Measurements from ENCODE around the gene UBA3.

UBA3 gene

DNA sequence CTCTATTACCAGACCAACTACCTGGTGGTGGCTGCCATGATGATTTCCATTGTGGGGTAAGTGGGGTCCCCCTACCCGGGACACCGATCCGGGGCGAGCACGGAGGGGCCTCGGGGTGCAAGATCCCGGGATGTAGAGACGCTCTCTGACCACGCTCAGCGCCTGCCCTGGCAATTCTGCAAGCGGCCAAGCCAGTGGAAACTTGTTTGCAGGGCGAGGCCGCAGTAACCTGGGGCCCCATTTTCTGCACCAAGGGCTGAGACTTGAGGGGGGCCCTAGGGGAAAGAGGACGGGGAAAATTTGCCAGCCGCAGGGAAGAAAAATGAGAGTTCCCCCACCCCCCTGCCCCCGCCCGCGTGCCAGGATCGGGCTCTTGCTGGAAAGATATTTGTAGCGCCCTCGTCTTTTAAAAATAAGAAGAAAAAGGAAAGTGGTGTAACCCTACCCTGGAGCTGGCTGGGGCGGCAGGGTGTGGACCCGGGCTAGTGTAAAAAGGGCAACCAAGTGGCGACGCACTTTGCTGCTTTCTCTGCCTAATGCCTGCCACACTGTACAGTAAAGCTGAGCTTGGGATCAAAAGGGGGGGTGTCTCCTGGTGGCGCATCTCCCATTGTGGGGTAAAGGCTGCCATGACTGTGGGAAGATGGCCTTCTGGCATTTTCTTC is 5.1 kb upstream of the UBA3 start:
- Histone ChIP-seq H3K4me1 (peaks cover 75 to 89% (median 83%) of the 10 kb centered on the region in 10 experiments), H3K27me3 (no peaks in the 10 kb centered on the region), H4K20me1 (peaks cover 0 to 35% (median 0%) of the 10 kb centered on the region in 11 experiments; a peak in 6 of 22 replicates), H3K9me3 (replicated peaks in 1 of 11) (no peaks in the 10 kb centered on the region), H3K36me3 (peaks cover 0 to 21% (median 15%) of the 10 kb centered on the region in 11 experiments; a peak in 14 of 22 replicates), H3K9ac (peak overlapping the region; percentile 83 to 92 (median 89)), H3K27ac (peak overlapping the region; percentile 68 to 89 (median 86)), H3K4me2 (peak overlapping the region; percentile 84 to 99 (median 96)), H3K4me3 (peak overlapping the region; percentile 82 to 96 (median 92))
- no peak for TF ChIP-seq Cebpa-rat (IDR thresholded peaks at IDR 0.05)

DNA sequence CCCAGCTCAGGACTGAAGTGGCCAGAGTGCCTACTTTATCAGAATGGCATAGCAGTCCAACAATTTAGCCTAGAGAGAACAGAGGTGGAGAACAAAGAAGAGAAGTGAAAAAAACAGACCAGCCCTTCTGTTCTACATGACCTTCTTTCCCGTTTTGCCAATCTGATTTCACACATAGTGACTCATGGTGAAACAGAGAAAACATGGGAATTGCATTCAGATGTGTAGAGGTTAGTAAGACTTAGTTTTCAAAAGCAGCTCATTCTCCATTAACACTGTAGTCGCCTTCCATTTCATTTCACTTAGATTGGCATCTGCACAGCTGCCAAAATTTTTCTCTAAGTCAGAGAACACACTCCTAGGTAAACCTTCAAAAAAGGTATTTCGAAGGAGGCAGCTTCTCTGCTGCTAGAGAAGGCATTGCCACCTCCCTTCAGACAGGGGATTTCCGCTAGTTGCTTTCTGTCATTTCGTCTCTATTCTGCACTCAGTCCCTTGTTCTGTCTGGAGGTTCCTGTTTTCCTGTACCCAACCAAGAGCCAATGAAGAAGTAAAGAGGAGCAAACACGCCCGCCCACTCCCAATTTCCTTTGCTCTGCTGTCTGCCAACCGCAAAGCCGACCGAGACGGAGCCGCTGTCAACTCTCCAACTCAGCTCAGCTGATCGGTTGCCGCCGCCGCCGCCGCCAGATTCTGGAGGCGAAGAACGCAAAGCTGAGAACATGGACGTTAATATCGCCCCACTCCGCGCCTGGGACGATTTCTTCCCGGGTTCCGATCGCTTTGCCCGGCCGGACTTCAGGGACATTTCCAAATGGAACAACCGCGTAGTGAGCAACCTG is 4.4 kb upstream of the UBA3 start, which contains the start of gene ARL6IP5:
TSS of gene ARL6IP5 (plus strand) at position 612 of the 842 bp plus-strand sequence. CDS start at position 723, 111 bp downstream.
- Histone ChIP-seq H3K4me3 (peak within 1 kb of the TSS; percentile 82 to 96 (median 92)), H3K4me2 (peak within 1 kb of the TSS; percentile 84 to 99 (median 97)), H4K20me1 (peaks cover 0 to 30% (median 0%) of the 10 kb centered on the region in 11 experiments; a peak in 6 of 22 replicates), H3K27me3 (no peaks in the 10 kb centered on the region), H3K9ac (peak within 1 kb of the TSS; percentile 83 to 92 (median 89)), H3K9me3 (replicated peaks in 1 of 11) (no peaks in the 10 kb centered on the region), H3K4me1 (peaks cover 68 to 83% (median 77%) of the 10 kb centered on the region in 10 experiments), H3K36me3 (peaks cover 0 to 15% (median 7%) of the 10 kb centered on the region in 11 experiments; a peak in 11 of 22 replicates), H3K27ac (peak within 1 kb of the TSS; percentile 71 to 89 (median 86))
- no peak for TF ChIP-seq Cebpa-rat (IDR thresholded peaks at IDR 0.05)

DNA sequence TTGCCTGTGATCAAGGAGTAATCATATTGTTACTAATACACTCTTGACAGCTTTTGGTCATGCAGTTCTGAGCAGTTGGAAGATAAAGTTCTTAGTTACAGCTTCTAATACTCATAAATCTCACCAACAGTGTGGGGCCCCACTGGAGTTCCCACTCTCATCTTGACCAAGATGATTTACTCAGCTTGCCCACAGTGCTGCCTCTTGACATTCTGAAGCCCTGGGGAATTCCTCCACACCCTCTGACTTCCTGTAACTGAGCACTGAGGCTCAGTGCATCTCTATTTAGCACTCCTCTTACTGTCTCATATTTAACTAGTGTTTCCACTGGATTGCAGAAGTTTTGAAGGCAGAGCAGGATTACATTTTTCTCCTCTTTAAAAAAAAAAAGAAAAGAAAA is 2.6 kb upstream of the UBA3 start:
- peak overlapping the region; percentile 74 to 99 (median 94) for H3K4me2 ChIP-seq
- peak overlapping the region; percentile 54 to 89 (median 86) for H3K27ac ChIP-seq
- peaks cover 0 to 15% (median 0%) of the 10 kb centered on the region in 11 experiments; a peak in 6 of 22 replicates for H4K20me1 ChIP-seq
- peaks cover 62 to 83% (median 73%) of the 10 kb centered on the region in 10 experiments for H3K4me1 ChIP-seq
- H3K4me3 ChIP-seq: peak overlapping the region; percentile 16 to 94 (median 64); a peak in 14 of 20 replicates
- no peaks in the 10 kb centered on the region for H3K27me3 ChIP-seq
- peaks cover 0 to 6% (median 0%) of the 10 kb centered on the region in 11 experiments; a peak in 4 of 22 replicates for H3K36me3 ChIP-seq
- no peaks in the 10 kb centered on the region for H3K9me3 ChIP-seq (replicated peaks in 1 of 11)
- no peak for TF ChIP-seq Cebpa-rat (IDR thresholded peaks at IDR 0.05)
- peak overlapping the region; percentile 53 to 92 (median 89) for H3K9ac ChIP-seq

DNA sequence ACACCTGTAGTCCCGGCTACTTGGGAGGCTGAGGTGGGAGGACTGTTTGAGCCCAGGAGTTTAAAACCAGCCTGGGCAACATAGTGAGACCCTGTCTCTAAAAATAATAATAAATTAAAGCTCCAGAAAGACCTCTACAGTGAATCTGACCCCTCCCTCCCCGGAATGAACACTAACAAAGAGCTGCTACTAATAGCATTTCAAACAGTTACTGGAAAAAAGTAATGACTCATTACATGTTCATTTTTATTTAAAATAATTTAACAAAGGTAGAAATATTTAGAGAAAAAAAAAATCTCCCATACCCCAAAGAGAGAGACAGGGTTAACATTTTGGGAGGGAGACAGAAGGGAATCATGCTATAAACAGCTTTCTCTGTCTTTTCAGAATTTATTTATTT is 2.2 kb upstream of the UBA3 start:
- peaks cover 0 to 9% (median 0%) of the 10 kb centered on the region in 11 experiments; a peak in 4 of 22 replicates for H3K36me3 ChIP-seq
- H3K9ac ChIP-seq: peak overlapping the region; percentile 53 to 92 (median 89)
- H3K9me3 ChIP-seq (replicated peaks in 1 of 11): no peaks in the 10 kb centered on the region
- peak overlapping the region; percentile 74 to 99 (median 94) for H3K4me2 ChIP-seq
- peaks cover 62 to 82% (median 73%) of the 10 kb centered on the region in 10 experiments for H3K4me1 ChIP-seq
- H3K4me3 ChIP-seq: peak overlapping the region in 9 of 10 experiments; percentile 16 to 94 (median 34); a peak in 13 of 20 replicates
- H3K27ac ChIP-seq: peak overlapping the region; percentile 54 to 89 (median 86)
- peaks cover 0 to 13% (median 0%) of the 10 kb centered on the region in 11 experiments; a peak in 6 of 22 replicates for H4K20me1 ChIP-seq
- TF ChIP-seq Cebpa-rat (IDR thresholded peaks at IDR 0.05): no peak
- no peaks in the 10 kb centered on the region for H3K27me3 ChIP-seq

DNA sequence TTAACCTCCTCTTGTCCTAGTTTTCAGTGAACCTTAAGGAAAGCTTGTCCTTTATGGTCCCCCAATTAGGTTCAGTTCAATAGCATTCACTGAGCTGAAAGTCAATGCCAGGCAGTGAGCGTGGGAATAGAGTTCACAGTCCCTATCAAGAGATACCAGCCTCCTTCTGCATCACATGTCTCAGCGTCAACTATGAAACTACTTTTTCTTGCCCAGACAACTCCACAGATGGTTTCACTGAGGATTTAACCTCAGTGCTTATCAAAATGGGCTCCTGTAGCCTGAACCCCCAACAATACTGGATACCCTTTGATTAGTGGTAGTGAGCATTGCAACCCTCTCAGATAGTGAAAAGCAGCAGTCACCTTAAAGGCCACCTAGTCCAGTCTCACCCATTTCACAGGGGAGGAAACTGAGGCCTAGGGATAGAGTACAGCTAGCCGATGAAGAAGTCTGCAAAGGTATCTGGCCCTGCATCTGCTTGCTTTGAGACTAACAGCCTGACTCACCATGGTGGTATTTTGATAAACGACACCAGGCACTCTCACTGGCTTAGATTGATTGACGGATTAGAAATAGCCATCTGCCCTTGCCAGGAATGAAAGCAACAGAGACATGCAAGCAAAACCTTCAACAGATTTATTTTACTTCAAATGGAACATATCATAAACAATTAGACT is 1.6 kb upstream of the UBA3 start:
- H3K4me3 ChIP-seq: peak overlapping the region in 5 of 10 experiments; percentile 23 to 94 (median 82); a peak in 8 of 20 replicates

DNA sequence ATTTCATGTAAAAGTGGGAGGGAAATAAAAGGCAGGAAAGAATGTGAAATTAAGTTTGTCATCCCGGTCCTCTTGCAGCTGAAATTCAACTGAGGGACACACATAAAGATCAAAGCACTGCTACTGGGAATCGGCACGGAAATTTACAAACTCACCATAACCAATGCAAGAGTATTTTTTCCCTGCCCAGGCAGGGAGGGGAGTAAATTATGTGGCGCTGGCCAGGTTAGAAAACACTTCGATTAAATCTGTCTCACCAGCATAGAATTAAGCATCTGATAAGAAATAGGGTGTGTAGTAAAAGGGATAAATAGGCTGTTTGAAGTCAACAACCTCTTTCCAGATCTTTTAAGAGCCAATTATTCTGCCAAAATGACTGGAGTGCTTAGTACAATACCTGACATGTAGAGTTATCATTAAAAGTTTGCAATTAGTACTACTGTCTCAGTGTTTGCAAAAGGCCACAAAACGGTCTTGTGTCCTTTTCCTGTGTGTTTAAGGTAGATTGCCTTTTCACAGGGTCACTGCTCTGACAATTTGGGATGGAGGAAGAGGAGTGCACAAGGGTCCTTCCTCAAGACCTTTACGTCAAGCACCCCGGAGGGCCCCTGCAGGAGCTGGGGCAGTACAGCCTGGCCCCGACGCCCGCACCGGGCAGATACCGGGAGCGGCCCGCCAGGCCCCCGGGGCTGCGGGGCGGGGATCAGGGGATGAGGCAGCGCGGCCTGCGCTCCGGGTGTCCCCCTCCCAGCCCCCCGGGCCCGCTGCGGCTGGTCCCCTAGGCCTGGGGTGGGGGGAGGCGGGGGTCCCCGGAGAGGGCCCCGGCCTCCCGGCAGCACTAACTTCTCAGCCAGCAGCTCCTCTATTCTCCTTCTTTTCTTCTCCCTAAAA is 651 bp downstream of the UBA3 start:
- peak overlapping the region; percentile 86 to 97 (median 93) for H3K27ac ChIP-seq
- H3K36me3 ChIP-seq: peaks cover 22 to 32% (median 25%) of the 10 kb centered on the region in 11 experiments; a peak in 20 of 22 replicates
- H3K9me3 ChIP-seq (replicated peaks in 1 of 11): no peaks in the 10 kb centered on the region
- H4K20me1 ChIP-seq: peaks cover 0 to 17% (median 0%) of the 10 kb centered on the region in 11 experiments; a peak in 2 of 22 replicates
- no peak for TF ChIP-seq Cebpa-rat (IDR thresholded peaks at IDR 0.05)
- H3K4me1 ChIP-seq: peaks cover 55 to 64% (median 60%) of the 10 kb centered on the region in 10 experiments
- no peaks in the 10 kb centered on the region for H3K27me3 ChIP-seq
- H3K4me3 ChIP-seq: peak overlapping the region; percentile 85 to 99 (median 97)
- H3K9ac ChIP-seq: peak overlapping the region; percentile 93 to 98 (median 97)
- peak overlapping the region; percentile 88 to 97 (median 93) for H3K4me2 ChIP-seq

More for the DNA sequence above, 1.6 kb upstream of the UBA3 start:
- Histone ChIP-seq H3K4me1 (peaks cover 60 to 76% (median 68%) of the 10 kb centered on the region in 10 experiments), H3K9ac (peak overlapping the region; percentile 53 to 92 (median 89); a peak in 21 of 22 replicates), H3K36me3 (peaks cover under 1 to 10% (median 3%) of the 10 kb centered on the region in 11 experiments; a peak in 16 of 22 replicates), H4K20me1 (peaks cover 0 to 7% (median 0%) of the 10 kb centered on the region in 11 experiments; a peak in 2 of 22 replicates), H3K9me3 (replicated peaks in 1 of 11) (no peaks in the 10 kb centered on the region), H3K4me2 (peak overlapping the region; percentile 74 to 99 (median 94)), H3K27me3 (no peaks in the 10 kb centered on the region), H3K27ac (peak overlapping the region; percentile 54 to 89 (median 86))
- no peak for TF ChIP-seq Cebpa-rat (IDR thresholded peaks at IDR 0.05)

DNA sequence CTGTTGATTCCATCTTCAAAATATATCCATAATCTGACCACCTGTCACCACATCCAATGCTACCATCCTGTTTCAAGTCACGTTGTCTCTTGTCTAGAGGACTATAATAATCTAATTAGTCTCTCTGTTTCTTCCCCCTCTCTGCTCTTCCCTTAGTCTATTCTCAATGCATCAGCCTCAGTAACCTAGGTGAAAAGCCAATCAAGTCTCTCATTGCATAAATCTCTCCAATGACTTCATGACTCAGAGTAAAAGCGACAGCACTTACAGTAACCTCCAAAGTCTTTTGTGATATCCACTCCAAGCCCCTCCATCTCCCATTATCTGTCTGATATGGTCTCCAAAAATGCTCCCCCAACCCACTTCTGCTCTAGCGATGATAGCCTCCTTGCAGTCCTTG is 7.2 kb downstream of the UBA3 start:
- Histone ChIP-seq H3K27ac (no peak overlapping the region), H3K4me2 (peak overlapping the region in 5 of 11 experiments; percentile 9 to 32 (median 18); a peak in 3 of 22 replicates)

More for the DNA sequence above, 7.2 kb downstream of the UBA3 start:
- TF ChIP-seq Cebpa-rat (IDR thresholded peaks at IDR 0.05): no peak
- Histone ChIP-seq H3K4me3 (no peak overlapping the region), H4K20me1 (peaks cover 0 to 57% (median 7%) of the 10 kb centered on the region in 11 experiments; a peak in 5 of 22 replicates), H3K9ac (no peak overlapping the region), H3K4me1 (peaks cover 8 to 25% (median 20%) of the 10 kb centered on the region in 10 experiments), H3K9me3 (replicated peaks in 1 of 11) (no peaks in the 10 kb centered on the region), H3K27me3 (no peaks in the 10 kb centered on the region), H3K36me3 (peaks cover 59 to 92% (median 81%) of the 10 kb centered on the region in 11 experiments)
